ENCODE data around the gene NIN.
"Not testable (repeated sequence)": the region's sequence is repeated elsewhere in the genome, so short reads cannot be mapped to it uniquely, and the experiment has no call there.

Gene NIN

DNA sequence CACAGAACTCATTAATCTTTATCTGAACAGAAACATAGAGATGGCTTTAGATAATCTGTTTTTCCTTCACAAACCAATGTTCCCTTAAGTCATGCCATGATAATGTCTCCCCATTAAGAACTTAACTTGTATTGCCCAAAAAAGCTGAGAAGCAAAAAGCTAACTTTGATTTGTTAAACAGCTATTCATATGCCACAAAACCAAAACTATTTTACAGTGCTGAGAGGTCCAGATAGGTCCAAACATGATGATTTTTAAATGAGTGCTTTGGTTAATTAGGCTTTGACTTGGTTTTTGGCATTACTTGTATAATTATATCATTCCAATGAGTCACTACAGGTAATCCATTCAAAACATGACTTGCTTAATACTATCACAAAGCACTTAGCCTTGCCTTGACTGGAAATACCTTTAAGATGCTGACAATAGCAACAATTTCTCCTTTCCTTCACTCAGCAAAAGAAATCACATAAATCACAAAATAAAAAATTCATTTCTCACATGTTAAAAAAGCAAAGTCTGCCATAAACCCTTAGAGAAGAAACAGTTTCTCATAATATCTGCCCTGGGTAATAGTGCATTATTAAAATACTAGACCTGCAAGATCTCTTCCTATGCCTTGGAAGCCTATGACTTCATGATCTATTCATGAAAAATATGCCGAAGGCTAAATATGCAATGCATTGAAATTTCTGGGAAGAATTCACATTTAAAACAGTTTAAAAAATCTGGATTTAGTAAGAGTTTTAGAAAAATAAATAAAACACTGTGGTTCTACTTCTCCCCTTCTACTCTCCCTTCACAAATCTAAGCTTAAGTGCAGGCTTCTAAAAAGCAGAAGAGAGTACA lies 110.8 kb downstream of the NIN start:
- DNase-seq (ENCODE audit: low read depth in 3 of 3) = no peak

DNA sequence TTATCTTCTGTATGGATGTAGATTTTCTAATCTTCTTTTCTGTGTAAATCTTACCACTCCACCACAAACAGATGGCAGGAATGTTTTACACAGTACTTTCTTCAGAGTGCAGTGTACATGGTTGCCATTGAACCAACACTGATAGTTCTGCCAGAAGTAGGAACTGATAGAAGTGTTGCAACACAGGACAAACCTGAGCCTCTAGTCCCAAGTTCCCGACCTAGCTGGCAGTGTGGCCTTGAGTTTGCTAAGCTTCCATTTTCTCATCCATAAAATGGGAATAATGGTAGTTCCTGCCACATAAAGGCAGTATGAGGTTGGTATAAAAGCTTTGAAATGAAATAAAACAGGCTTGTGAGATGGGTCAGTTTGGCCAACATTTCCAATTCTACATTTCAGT lies 112.0 kb downstream of the NIN start:
- DNase-seq (ENCODE audit: low read depth in 3 of 3) = no peak

DNA sequence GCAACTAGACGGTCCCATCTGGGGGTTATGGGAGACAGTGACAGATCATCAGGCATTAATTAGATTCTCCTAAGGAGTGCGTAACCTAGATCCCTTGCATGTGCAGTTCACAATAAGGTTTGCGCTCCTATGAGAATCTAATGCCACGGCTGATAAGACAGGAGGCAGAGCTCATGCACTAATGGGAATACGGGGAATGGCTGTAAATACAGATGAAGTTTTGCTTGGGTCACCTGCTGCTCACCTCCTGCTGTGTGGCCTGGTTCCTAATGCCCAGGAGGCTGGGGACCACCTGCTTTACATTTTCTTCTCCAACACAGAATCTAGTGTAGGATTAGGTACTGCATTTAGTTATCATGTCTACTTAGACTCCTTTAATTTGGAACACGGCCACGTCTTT lies 113.2 kb downstream of the NIN start:
- no peak for DNase-seq (ENCODE audit: low read depth in 3 of 3)

DNA sequence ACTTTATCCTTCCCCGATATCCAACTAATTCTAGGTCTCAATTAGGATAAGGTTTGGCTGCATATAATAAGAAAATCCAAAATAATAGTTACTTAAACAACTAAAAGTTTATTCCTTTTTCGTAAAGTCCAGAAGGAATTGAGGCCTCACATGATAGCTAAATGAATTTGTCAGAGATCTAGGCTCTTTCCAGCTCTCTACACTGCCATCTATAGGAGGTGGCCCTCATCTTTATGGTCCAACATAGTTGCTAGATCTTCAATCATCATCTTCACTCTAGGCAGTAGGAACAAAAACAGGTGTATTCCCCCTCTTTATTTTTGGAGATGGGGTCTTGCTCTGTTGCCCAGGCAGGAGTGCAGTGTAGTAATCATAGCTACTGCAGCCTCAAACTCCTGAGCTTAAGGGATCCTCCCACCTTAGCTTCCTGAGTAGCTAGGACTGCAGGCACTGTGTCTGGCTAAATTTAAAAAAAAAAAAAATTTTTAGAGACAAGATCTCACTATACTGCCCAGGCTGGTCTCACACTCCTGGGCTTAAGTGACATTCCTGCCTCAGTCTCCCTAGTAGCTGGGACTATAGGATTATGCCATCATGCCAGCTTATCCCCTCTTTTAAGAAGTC lies 116.4 kb downstream of the NIN start:
- no peak for DNase-seq (ENCODE audit: low read depth in 3 of 3)

DNA sequence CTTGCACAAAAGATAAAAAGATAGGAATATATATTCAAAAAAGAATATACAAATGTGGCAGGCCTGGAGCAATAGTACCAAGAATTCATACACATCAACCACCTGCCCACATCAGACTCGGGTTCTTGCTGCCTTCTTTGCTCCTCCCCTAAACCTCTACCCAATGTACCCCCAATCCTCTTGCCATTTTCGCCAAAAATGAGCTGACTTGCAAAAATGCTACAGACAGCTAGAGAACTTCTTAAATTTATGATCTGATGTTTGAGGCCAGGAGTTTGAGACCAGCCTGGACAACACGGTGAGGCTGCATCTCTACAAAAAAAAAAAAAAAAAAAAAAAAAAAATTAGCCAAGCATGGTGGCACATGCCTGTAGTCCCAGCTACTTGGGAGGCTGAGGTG lies 119.9 kb downstream of the NIN start:
- no peak for DNase-seq (ENCODE audit: low read depth in 3 of 3)

DNA sequence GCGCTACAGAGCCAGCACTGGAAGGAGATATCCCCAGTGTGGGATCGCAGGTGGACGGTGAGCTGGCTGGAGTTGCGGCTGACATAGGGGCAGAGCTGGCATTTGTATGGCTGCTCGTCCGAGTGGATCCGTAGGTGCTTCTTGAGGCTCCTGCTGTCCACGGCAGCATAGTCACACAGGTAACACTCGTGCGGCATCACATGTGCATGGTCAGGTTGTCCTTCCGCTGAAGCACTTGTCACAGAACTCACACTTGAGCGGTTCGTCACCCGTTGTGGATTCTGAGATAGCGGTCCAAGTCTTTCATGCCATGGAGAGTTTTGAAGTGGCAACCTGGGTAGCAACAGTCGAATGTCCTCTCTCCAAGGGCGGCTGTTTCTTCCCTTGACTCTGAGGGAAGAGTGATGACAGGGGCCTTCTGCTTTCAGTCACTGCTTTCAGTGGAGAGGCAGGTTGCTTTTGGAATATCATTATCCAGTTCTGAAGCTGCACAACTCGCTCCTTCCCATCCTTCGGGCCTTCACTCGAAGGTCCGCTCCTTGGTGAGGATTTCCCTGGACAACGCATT lies 125.9 kb downstream of the NIN start:
- DNase-seq (ENCODE audit: low read depth in 3 of 3) = no peak

DNA sequence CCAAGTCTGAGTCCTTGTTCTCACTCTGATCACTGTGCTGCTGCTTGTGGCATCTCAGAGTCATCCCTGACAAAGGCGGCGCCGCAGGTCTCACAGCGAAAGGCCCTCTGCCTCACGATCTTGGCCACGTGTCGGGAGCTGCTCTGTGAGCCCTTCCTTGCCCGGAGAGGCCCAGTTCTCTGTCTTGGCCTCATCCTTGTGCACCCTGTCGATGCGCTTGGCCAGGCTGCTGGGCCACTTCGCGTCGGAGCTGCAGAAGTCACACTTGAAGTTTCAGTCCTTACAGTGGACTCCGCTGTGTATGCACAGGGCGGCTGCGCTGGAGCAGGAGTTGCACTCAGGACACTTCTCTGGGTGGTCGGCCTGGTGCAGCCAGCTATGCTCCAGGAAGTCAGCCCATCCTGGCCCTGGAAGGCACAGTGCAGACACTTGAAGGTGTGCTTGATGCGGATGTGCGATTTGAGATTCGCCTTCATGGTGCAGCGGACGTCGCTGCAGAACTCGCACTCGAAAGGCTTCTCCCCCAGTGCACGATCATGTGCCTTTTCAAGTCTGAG lies 126.4 kb downstream of the NIN start:
- DNase-seq (ENCODE audit: low read depth in 3 of 3) = no peak

DNA sequence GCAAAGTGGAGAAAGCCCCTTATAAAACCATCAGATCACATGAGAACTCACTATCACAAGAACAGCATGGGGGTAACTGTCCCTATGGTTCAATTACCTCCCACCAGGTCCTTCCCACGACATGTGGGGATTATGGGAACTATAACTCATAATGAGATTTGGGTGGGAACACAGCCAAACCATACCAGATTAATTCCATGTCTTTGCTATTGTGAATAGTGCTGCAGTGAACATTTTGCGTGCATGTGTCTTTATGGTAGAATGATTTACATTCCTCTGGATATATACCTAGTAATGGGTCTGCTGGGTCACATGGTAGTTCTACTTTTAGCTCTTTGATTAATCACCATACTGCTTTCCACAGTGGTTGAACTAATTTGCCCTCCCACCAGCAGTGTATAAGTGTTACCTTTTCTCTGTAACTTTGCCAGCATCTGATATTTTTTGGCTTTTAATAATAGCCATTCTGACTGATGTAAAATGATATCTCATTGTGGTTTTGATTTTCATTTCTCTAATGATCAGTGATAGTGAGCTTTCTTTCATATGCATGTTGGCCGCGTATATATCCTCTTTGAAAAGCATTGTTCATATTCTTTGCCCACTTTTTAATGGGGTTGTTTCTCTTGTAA lies 133.2 kb downstream of the NIN start:
- DNase-seq (ENCODE audit: low read depth in 3 of 3) = no peak

DNA sequence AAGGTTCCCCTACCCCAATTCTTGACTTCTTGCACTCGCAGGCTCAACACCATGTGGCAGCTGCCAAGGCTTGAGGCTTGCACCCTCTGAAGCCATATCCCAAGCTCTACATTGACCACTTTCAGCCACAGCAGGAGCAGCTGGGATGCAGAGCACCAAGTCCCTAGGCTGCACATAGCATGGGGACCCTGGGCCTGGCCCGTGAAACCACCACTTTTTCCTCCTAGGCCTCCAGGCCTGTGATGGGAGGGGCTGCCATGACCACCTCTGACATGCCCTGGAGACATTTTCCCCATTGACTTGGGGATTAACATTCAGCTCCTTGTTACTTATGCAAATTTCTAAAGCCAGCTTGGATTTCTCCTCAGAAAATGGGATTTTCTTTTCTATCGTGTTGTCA lies 136.7 kb downstream of the NIN start:
- not testable (repeated sequence) for DNase-seq (ENCODE audit: low read depth in 3 of 3)

DNA sequence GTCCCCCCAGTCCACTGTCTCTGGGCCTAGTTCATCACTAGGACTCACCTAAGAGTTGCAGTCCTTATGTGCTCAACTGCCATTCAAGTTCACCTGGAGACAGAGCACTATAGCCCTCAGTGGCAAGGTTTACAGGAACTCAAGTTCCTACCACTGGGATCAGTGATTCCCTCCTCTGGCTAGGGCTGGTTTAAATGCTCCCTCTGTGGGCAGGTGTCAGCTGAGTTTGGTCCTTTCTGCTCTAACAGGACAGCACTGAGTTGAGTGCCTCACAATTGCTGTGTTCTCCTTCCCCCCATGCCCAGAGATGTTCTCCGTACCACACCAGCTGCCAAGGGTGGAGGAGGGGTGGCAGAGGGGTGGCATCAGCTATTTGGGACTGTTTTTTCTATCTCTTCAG lies 142.1 kb downstream of the NIN start:
- no peak for DNase-seq (ENCODE audit: low read depth in 3 of 3)

DNA sequence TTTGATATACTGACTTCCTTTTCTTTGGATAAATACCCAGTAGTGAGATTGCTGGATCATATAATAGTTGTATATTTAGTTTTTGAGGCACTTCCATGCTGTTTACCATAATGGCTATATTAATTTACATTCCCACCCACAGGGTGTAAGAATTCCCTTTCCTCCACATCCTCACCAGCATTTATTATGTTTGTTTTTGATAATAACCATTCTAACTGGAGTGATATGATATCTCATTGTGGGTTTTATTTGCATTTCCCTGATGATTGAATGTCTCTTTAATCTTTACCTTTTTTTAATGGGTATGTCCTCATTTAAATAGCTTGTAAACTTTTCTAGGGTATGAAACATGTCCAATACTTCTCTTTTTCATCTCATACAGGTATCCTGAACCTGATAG lies 151.3 kb downstream of the NIN start:
- no peak for DNase-seq (ENCODE audit: low read depth in 3 of 3)

DNA sequence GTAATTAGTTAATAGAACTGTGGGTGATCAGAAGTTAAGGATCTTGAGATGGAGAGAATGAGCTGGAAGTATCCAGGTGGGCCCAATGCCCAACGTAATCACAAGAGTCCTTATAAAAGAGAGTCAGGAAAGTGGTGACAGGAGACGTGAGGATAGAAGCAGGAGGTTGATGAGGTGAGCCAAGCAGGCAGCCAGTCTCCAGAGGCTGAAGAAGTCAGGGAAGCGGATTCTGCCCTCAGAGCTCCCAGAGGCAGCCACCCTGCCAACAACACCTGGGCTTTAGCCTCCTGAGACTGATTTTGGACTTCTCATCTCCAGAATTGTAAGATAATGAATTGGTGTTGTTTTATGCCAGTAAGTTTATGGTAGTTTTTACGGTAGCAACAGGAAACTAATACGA lies 152.8 kb downstream of the NIN start:
- DNase-seq (ENCODE audit: low read depth in 3 of 3) = no peak

DNA sequence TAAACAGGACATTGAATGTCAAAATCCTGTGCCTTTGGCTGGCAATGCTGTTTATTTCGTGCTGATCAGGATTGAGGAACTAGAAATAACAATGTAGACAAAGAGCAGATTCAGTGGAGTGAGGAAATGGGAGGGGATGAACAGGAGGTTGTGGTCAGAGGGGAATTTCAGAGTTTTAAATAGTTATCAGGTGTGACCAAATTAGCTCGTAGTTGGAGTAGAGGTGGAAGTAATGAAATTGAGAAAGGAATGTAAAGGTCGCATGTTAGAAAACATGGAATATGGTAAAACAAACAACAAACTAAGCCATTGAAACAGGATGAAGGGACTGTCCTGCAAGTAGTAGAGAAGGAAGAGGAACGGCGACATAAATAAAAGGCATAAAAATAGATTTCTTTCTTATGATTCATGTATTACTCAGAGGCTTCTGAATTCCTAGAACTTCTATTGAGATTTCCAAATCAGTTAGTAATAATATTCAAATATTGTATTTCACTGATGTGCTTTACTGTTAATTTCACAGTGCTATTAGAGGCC lies 153.4 kb downstream of the NIN start:
- no peak for DNase-seq (ENCODE audit: low read depth in 3 of 3)

DNA sequence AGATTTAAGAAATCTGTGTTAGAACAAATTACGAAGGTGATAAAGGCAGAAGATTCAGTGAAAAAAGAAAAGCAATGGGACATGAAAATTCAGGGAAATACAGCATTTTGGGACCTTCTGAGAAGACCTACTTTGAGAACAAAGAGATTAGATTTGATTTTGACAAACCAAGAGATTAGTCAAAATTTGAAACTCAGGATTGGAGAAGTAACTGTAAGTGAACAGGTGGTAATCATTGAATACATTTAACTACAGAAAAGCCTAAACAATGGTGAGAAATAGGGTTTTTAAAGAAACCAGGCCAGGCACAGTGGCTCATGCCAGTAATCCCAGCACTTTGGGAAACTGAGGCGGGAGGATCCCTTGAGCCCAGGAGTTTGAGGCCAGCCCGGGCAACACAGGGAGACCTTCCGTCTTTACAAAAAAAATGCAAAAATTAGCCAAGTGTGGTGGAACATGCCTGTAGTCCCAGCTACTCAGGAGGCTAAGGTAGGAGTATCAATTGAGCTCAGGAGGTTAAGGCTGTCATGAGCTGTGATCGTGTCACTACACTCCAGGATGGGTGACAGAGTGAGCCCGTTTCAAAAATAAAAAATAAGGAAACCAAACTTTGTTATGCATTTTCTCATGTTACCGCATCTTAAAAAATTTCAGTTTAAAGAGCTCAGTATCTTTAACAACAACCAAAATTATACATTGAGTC lies 154.0 kb downstream of the NIN start:
- no peak for DNase-seq (ENCODE audit: low read depth in 3 of 3)

DNA sequence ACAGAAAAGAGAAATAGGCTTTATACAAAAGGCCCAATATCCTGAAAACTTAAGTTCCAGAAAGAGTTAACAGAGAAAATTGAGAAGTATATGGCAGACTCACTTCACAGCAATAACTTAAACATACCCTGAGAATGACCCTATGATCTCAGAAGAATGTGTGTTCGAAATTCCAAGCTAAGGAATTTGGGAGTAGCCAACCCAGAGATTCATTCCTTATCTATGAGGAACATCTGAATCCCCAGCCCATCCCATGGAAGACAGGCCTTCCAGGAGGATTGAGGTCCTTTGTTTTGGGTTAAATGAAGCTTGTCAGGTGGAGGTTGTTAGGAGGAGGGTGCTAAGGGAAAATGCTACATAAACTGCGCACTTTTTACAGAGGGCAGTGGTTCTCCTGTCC lies 155.4 kb downstream of the NIN start:
- no peak for DNase-seq (ENCODE audit: low read depth in 3 of 3)

DNA sequence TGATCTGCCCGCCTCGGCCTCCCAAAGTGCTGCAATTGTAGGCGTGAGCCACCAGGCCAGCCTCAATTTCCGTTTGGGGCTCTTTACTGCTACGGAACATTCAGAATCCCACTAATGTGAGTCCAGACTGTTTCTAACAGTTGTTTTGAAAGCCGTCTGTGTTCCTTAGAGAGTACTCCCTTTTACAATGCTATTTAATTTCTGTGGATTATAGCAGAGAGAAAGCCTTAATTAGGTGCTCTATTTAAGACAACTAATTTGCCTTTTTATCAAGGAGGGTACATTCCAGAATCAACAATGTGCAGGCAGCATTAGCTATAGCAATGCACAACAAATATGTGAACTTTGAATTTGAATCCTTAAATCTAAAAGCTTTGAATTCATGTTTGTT lies 160.1 kb downstream of the NIN start:
- no peak for DNase-seq (ENCODE audit: low read depth in 3 of 3)

DNA sequence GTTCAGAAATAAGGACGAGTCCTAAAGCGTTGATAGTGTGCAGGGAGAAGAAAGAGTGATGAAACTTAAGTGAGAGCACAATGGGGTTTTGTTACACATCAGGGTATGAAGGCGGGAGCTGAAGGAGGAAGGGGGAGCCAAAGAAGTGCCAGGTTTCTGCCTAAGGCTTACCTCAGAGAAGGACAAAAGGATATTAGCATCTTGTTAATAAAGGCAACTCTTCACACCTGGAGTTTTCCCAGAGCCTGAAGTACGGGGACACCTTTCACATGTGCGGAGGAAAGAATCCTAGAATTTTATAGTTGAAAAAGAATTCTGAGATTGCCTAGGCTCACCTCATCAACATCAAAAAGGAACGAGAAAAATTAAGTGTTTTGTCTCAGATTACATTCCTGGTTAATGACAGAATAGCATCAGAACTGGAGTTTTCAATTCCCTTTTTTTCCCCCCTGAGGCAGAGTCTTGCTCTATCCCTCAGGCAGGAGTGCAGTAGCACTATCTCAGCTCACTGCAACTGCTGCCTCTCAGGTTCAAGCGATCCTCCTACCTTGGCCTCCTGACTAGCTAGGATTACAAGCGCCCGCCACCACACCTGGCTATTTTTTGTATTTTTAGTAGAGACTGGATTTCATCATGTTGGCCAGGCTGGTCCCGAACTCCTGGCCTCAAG lies 160.6 kb downstream of the NIN start:
- DNase-seq (ENCODE audit: low read depth in 3 of 3) = no peak
